Measurements from ENCODE around the gene SMIM13. TPM values are rescaled to one million over a fixed set of nuclear protein-coding genes. Genes with fewer than 3 reads are reported as not detected.

Gene SMIM13
- total and polyA plus RNA-seq, 2 of the 4 experiments (the other 2 are of a cell fraction), result 5.4 to 10.0 TPM

GRCh38 chr6:11130605-11131004 lies 37.0 kb downstream of the SMIM13 start:
- Histone ChIP-seq H3K27ac (ENCODE audit: insufficient read depth, low read length) (no peak overlapping the region), H3K4ac (ENCODE audit: low read depth, low read length) (no peak overlapping the region), H4K91ac (ENCODE audit: insufficient read depth, low read depth, low read length) (no peak overlapping the region), H3K36me3 (ENCODE audit: control insufficient read depth, insufficient read depth, low read length) (peaks cover 7% of the 10 kb centered on the region), H3K4me1 (ENCODE audit: control insufficient read depth, insufficient read depth, low read length) (no peaks in the 10 kb centered on the region), H3K27me3 (ENCODE audit: control insufficient read depth, insufficient read depth, low read length) (no peaks in the 10 kb centered on the region), H3K56ac (ENCODE audit: extremely low read depth, insufficient read depth, low read length) (no peak overlapping the region), H2BK120ac (ENCODE audit: low read depth, low read length) (no peak overlapping the region), H2BK5ac (ENCODE audit: low read depth, low read length, poor library complexity, severe bottlenecking) (no peak overlapping the region), H3K79me1 (ENCODE audit: low read depth in 1 of 2, low read length in 2 of 2) (peaks cover 27 to 67% of the 10 kb centered on the region in 2 experiments), H3K4me3 (ENCODE audit: insufficient read depth, low read depth, low read length) (no peak overlapping the region), H3K9me3 (ENCODE audit: control insufficient read depth, insufficient read depth, low read length) (no peaks in the 10 kb centered on the region), H4K8ac (ENCODE audit: low read depth in 2 of 2, low read length in 2 of 2) (no peak overlapping the region), H3K18ac (ENCODE audit: low read depth, low read length) (no peak overlapping the region), H2AFZ (replicated peaks; ENCODE audit: low read length, poor library complexity) (no peak overlapping the region), H3K4me2 (ENCODE audit: low read depth, low read length) (no peak overlapping the region), H2BK15ac (ENCODE audit: low read depth, low read length) (no peak overlapping the region), H2AK5ac (ENCODE audit: low read depth, low read length) (no peak overlapping the region), H4K5ac (ENCODE audit: low read depth, low read length) (no peak overlapping the region), H2BK20ac (ENCODE audit: low read depth, low read length) (no peak overlapping the region), H3K14ac (replicated peaks; ENCODE audit: low read depth, low read length) (no peak overlapping the region), H4K20me1 (ENCODE audit: insufficient read depth, low read length) (peaks cover 23% of the 10 kb centered on the region), H3K9me1 (ENCODE audit: insufficient read depth, low read length) (0 out of 2 replicates have a peak, but pooled peaks cover 7% of the 10 kb centered on the region), H3K23ac (ENCODE audit: low read depth, low read length) (no peak overlapping the region), H3K9ac (ENCODE audit: low read depth, low read length) (no peak overlapping the region), H2AK9ac (replicated peaks; ENCODE audit: low read depth, low read length, poor library complexity) (no peak overlapping the region)
- TF ChIP-seq RCOR1 (IDR thresholded peaks at IDR 0.05; ENCODE audit: insufficient replicate concordance, low read length), result no peak
- ATAC-seq (ENCODE audit: low read depth), result no peak
- intact Hi-C loops (cut with micrococcal nuclease) (no loop called here), dilution Hi-C loops (cut with HindIII; ENCODE audit: low sequenced_read_pairs, unreplicated experiment) (no loop called here), in situ Hi-C loops (cut with MboI; ENCODE audit: low sequenced_read_pairs) (no loop called here)
- CTCF ChIA-PET, result no interaction called here
- BruUV-seq (replicated peaks), result no TSS peak
- DNase-seq, result no peak
- POLR2A ChIA-PET (ENCODE audit: unreplicated experiment), result no interaction called here
